Uterus (tissue), 2 donors: ENCODE results near the gene BORCS8.

Experiments used
- CTCF ChIP-seq, 4 experiments: fragments of 200-600 bp in 2 of 4; fragments of 450-650 bp in 2 of 4; sonication (generic) in 2 of 4; IDR thresholded peaks; one replicate each; pipeline ENCODE4 v1.5.1; 2016 to 2019; ENCODE audit warnings: antibody characterized with exemption in 4 of 4, mild to moderate bottlenecking in 2 of 4, moderate library complexity in 1 of 4
- POLR2A ChIP-seq, 2 donors: fragments of 450-650 bp; IDR thresholded peaks; one replicate each; pipeline ENCODE4 v1.6.1; 2016; ENCODE audit warnings: antibody characterized with exemption in 2 of 2, mild to moderate bottlenecking in 1 of 2, moderate library complexity in 1 of 2

GRCh38 chr19:19234220-19234816, 42.4 kb upstream of the BORCS8 start:
- TF ChIP-seq POLR2A (IDR thresholded peaks at IDR 0.05) (no peak), CTCF (IDR thresholded peaks at IDR 0.05) (no peak)
